ENCODE measurements around the gene TUT4.

Gene TUT4

GRCh38 chr1:52439976-52440375 is 112.9 kb downstream of the TUT4 start:
- no peak overlapping the region for H3K23ac ChIP-seq (ENCODE audit: low read depth, low read length, poor library complexity)
- no peak overlapping the region for H2AFZ ChIP-seq (ENCODE audit: low read length)
- no peak overlapping the region for H3K14ac ChIP-seq (ENCODE audit: low read length)
- H4K8ac ChIP-seq (ENCODE audit: low read depth, low read length) = no peak overlapping the region
- H3K4me2 ChIP-seq (ENCODE audit: insufficient read depth, low read length, poor library complexity, severe bottlenecking) = no peak overlapping the region
- H3K4ac ChIP-seq (ENCODE audit: low read length) = no peak overlapping the region
- no peak overlapping the region for H4K91ac ChIP-seq (ENCODE audit: low read depth, low read length, poor library complexity)
- H2BK12ac ChIP-seq (ENCODE audit: low read length) = no peak overlapping the region
- H2BK120ac ChIP-seq (ENCODE audit: low read depth, low read length) = no peak overlapping the region
- no peaks in the 10 kb centered on the region for H3K79me1 ChIP-seq (ENCODE audit: low read depth, low read length)
- no peak overlapping the region for H2BK5ac ChIP-seq (ENCODE audit: low read length)
- no peak overlapping the region for H2BK15ac ChIP-seq (ENCODE audit: low read length)
- DNase-seq (ENCODE audit: low spot score) = no peak
- H3K18ac ChIP-seq (ENCODE audit: low read length) = no peak overlapping the region
- H3K27me3 ChIP-seq (ENCODE audit: control insufficient read depth in 3 of 3, insufficient read depth in 3 of 3, low read depth in 1 of 3, low read length in 3 of 3) = no peaks in the 10 kb centered on the region
- WGBS, 2 donors (ENCODE audit: extremely low coverage in 2 of 2, insufficient read length in 2 of 2, insufficient replicate concordance in 1 of 2) = 100% methylated on average over 1 of the region's 4 CpGs; no CpG with 5 or more reads in 1 of the 2 donors
- H3K4me1 ChIP-seq (ENCODE audit: control insufficient read depth in 2 of 2, insufficient read depth in 1 of 2, low read depth in 1 of 2, low read length in 2 of 2) = no peaks in the 10 kb centered on the region
- no peak overlapping the region for H2AK5ac ChIP-seq (ENCODE audit: low read depth, low read length)
- H3K36me3 ChIP-seq (replicated peaks in 1 of 2; ENCODE audit: control insufficient read depth in 2 of 2, insufficient read depth in 2 of 2, low read length in 2 of 2) = peaks cover 16 to 96% of the 10 kb centered on the region in 2 donors
- no peak overlapping the region for H3K4me3 ChIP-seq (ENCODE audit: low read length in 2 of 2)
- H3K9ac ChIP-seq (ENCODE audit: low read depth, low read length, poor library complexity) = no peak overlapping the region
- no peak overlapping the region for H3K27ac ChIP-seq (replicated peaks; ENCODE audit: low read length)
- H3K9me3 ChIP-seq (replicated peaks in 1 of 2; ENCODE audit: control insufficient read depth in 2 of 2, insufficient read depth in 1 of 2, low read depth in 1 of 2, low read length in 2 of 2) = no peaks in the 10 kb centered on the region

- H3K79me1 ChIP-seq (ENCODE audit: low read depth, low read length) = no peaks in the 10 kb centered on the region
- no peaks in the 10 kb centered on the region for H3K27me3 ChIP-seq (ENCODE audit: control insufficient read depth in 3 of 3, insufficient read depth in 3 of 3, low read depth in 1 of 3, low read length in 3 of 3)
- H3K18ac ChIP-seq (ENCODE audit: low read length) = no peak overlapping the region
- H3K4me2 ChIP-seq (ENCODE audit: insufficient read depth, low read length, poor library complexity, severe bottlenecking) = no peak overlapping the region
- H3K36me3 ChIP-seq (replicated peaks in 1 of 2; ENCODE audit: control insufficient read depth in 2 of 2, insufficient read depth in 2 of 2, low read length in 2 of 2) = peaks cover 14 to 97% of the 10 kb centered on the region in 2 donors
- no peak overlapping the region for H3K4me3 ChIP-seq (ENCODE audit: low read length in 2 of 2)
- WGBS, 2 donors (ENCODE audit: extremely low coverage in 2 of 2, insufficient read length in 2 of 2, insufficient replicate concordance in 1 of 2) = no CpG with 5 or more reads among the region's 7 CpGs
- no peak overlapping the region for H2BK120ac ChIP-seq (ENCODE audit: low read depth, low read length)
- H3K23ac ChIP-seq (ENCODE audit: low read depth, low read length, poor library complexity) = no peak overlapping the region
- no peak overlapping the region for H2BK5ac ChIP-seq (ENCODE audit: low read length)
- no peak overlapping the region for H2AFZ ChIP-seq (ENCODE audit: low read length)
- H3K4me1 ChIP-seq (ENCODE audit: control insufficient read depth in 2 of 2, insufficient read depth in 1 of 2, low read depth in 1 of 2, low read length in 2 of 2) = no peaks in the 10 kb centered on the region
- no peak for DNase-seq (ENCODE audit: low spot score)
- H3K14ac ChIP-seq (ENCODE audit: low read length) = no peak overlapping the region
- no peak overlapping the region for H4K8ac ChIP-seq (ENCODE audit: low read depth, low read length)
- H3K9me3 ChIP-seq (replicated peaks in 1 of 2; ENCODE audit: control insufficient read depth in 2 of 2, insufficient read depth in 1 of 2, low read depth in 1 of 2, low read length in 2 of 2) = no peaks in the 10 kb centered on the region
- no peak overlapping the region for H3K4ac ChIP-seq (ENCODE audit: low read length)
- H2AK5ac ChIP-seq (ENCODE audit: low read depth, low read length) = no peak overlapping the region
- no peak overlapping the region for H3K9ac ChIP-seq (ENCODE audit: low read depth, low read length, poor library complexity)
- no peak overlapping the region for H2BK15ac ChIP-seq (ENCODE audit: low read length)
- no peak overlapping the region for H3K27ac ChIP-seq (replicated peaks; ENCODE audit: low read length)
- no peak overlapping the region for H4K91ac ChIP-seq (ENCODE audit: low read depth, low read length, poor library complexity)
- H2BK12ac ChIP-seq (ENCODE audit: low read length) = no peak overlapping the region
Measured at GRCh38 chr1:52436817-52437216, 116.1 kb downstream of the TUT4 start.

GRCh38 chr1:52435650-52436049 is 117.2 kb downstream of the TUT4 start:
- no peaks in the 10 kb centered on the region for H3K4me1 ChIP-seq (ENCODE audit: control insufficient read depth in 2 of 2, insufficient read depth in 1 of 2, low read depth in 1 of 2, low read length in 2 of 2)
- H2BK120ac ChIP-seq (ENCODE audit: low read depth, low read length) = no peak overlapping the region

GRCh38 chr1:52435211-52435610 is 117.7 kb downstream of the TUT4 start:
- H3K4ac ChIP-seq (ENCODE audit: low read length) = no peak overlapping the region
- H3K27me3 ChIP-seq (ENCODE audit: control insufficient read depth in 3 of 3, insufficient read depth in 3 of 3, low read depth in 1 of 3, low read length in 3 of 3) = no peaks in the 10 kb centered on the region
- H3K9me3 ChIP-seq (replicated peaks in 1 of 2; ENCODE audit: control insufficient read depth in 2 of 2, insufficient read depth in 1 of 2, low read depth in 1 of 2, low read length in 2 of 2) = peaks cover 0 to 3% of the 10 kb centered on the region in 2 donors
- H4K91ac ChIP-seq (ENCODE audit: low read depth, low read length, poor library complexity) = no peak overlapping the region
- H3K4me3 ChIP-seq (ENCODE audit: low read length in 2 of 2) = no peak overlapping the region
- H2BK15ac ChIP-seq (ENCODE audit: low read length) = no peak overlapping the region
- no peaks in the 10 kb centered on the region for H3K4me1 ChIP-seq (ENCODE audit: control insufficient read depth in 2 of 2, insufficient read depth in 1 of 2, low read depth in 1 of 2, low read length in 2 of 2)
- no peak overlapping the region for H3K9ac ChIP-seq (ENCODE audit: low read depth, low read length, poor library complexity)
- no peak overlapping the region for H2BK12ac ChIP-seq (ENCODE audit: low read length)
- H2AFZ ChIP-seq (ENCODE audit: low read length) = no peak overlapping the region
- H3K36me3 ChIP-seq (replicated peaks in 1 of 2; ENCODE audit: control insufficient read depth in 2 of 2, insufficient read depth in 2 of 2, low read length in 2 of 2) = peaks cover 21 to 98% of the 10 kb centered on the region in 2 donors
- no peak overlapping the region for H3K27ac ChIP-seq (replicated peaks; ENCODE audit: low read length)
- H3K23ac ChIP-seq (ENCODE audit: low read depth, low read length, poor library complexity) = no peak overlapping the region
- H2BK5ac ChIP-seq (ENCODE audit: low read length) = no peak overlapping the region
- H4K8ac ChIP-seq (ENCODE audit: low read depth, low read length) = no peak overlapping the region
- no peak overlapping the region for H2AK5ac ChIP-seq (ENCODE audit: low read depth, low read length)
- DNase-seq (ENCODE audit: low spot score) = no peak
- WGBS, 2 donors (ENCODE audit: extremely low coverage in 2 of 2, insufficient read length in 2 of 2, insufficient replicate concordance in 1 of 2) = no CpG with 5 or more reads among the region's 1 CpG
- H3K14ac ChIP-seq (ENCODE audit: low read length) = no peak overlapping the region
- H3K4me2 ChIP-seq (ENCODE audit: insufficient read depth, low read length, poor library complexity, severe bottlenecking) = no peak overlapping the region
- H2BK120ac ChIP-seq (ENCODE audit: low read depth, low read length) = no peak overlapping the region
- no peak overlapping the region for H3K18ac ChIP-seq (ENCODE audit: low read length)
- no peaks in the 10 kb centered on the region for H3K79me1 ChIP-seq (ENCODE audit: low read depth, low read length)

More at GRCh38 chr1:52435650-52436049, 117.2 kb downstream of the TUT4 start:
- Histone ChIP-seq H2BK5ac (ENCODE audit: low read length) (no peak overlapping the region), H3K14ac (ENCODE audit: low read length) (no peak overlapping the region), H3K27ac (replicated peaks; ENCODE audit: low read length) (no peak overlapping the region), H3K79me1 (ENCODE audit: low read depth, low read length) (no peaks in the 10 kb centered on the region), H4K8ac (ENCODE audit: low read depth, low read length) (no peak overlapping the region), H3K4me2 (ENCODE audit: insufficient read depth, low read length, poor library complexity, severe bottlenecking) (no peak overlapping the region), H3K18ac (ENCODE audit: low read length) (no peak overlapping the region), H4K91ac (ENCODE audit: low read depth, low read length, poor library complexity) (no peak overlapping the region), H3K4me3 (ENCODE audit: low read length in 2 of 2) (no peak overlapping the region), H2AK5ac (ENCODE audit: low read depth, low read length) (no peak overlapping the region), H2BK12ac (ENCODE audit: low read length) (no peak overlapping the region), H3K9ac (ENCODE audit: low read depth, low read length, poor library complexity) (no peak overlapping the region), H3K36me3 (replicated peaks in 1 of 2; ENCODE audit: control insufficient read depth in 2 of 2, insufficient read depth in 2 of 2, low read length in 2 of 2) (peaks cover 20 to 98% of the 10 kb centered on the region in 2 donors), H2BK15ac (ENCODE audit: low read length) (no peak overlapping the region), H2AFZ (ENCODE audit: low read length) (no peak overlapping the region), H3K4ac (ENCODE audit: low read length) (no peak overlapping the region), H3K23ac (ENCODE audit: low read depth, low read length, poor library complexity) (no peak overlapping the region), H3K27me3 (ENCODE audit: control insufficient read depth in 3 of 3, insufficient read depth in 3 of 3, low read depth in 1 of 3, low read length in 3 of 3) (no peaks in the 10 kb centered on the region), H3K9me3 (replicated peaks in 1 of 2; ENCODE audit: control insufficient read depth in 2 of 2, insufficient read depth in 1 of 2, low read depth in 1 of 2, low read length in 2 of 2) (peaks cover 0 to 3% of the 10 kb centered on the region in 2 donors)
- DNase-seq (ENCODE audit: low spot score) = no peak
- no CpG with 5 or more reads among the region's 1 CpG for WGBS, 2 donors (ENCODE audit: extremely low coverage in 2 of 2, insufficient read length in 2 of 2, insufficient replicate concordance in 1 of 2)

Data from neuronal stem cell (in vitro differentiated cells).